ENCODE results near the gene MCM6.
A peak's percentile ranks its signal among the peaks of the same experiment; 100 is the strongest.

MCM6 gene

DNA sequence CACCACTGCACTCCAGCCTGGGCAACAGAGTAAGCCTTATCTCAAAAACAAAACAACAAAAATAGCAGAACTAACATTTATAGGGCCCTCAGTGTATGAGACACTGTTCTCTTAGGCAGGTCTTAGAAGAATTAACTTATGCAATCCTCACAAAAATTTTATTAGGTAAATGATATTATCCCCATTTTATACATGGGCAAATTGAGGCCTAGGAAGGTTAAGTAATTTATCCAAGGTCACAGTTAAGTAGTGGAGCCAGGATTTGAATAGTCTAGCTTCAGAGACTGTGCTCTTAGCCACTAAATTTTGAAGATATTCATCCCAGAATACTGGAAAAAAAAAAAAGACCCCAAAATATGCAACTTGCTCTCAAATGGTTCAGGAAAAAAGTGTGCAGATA lies 22.8 kb downstream of the MCM6 start:
- DNase-seq: no peak

DNA sequence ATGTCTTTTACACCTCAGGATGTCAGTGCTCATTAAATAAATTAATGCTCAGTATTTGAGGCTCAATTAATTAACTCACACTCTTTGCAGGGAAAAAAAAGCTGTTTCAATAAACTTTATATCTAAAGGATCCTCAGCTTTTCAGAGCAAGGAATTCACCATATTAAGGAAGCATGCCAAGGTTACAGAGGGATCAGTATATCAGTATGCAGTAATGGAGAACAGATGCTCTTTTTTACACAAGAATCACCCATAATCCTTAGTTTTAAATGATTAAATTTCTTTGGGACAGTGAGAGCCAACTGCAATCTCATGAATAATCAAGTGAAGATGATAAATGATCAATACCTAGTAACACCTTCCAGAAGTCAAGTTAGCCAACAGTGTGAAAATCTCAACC lies 24.4 kb downstream of the MCM6 start:
- no peak for DNase-seq

DNA sequence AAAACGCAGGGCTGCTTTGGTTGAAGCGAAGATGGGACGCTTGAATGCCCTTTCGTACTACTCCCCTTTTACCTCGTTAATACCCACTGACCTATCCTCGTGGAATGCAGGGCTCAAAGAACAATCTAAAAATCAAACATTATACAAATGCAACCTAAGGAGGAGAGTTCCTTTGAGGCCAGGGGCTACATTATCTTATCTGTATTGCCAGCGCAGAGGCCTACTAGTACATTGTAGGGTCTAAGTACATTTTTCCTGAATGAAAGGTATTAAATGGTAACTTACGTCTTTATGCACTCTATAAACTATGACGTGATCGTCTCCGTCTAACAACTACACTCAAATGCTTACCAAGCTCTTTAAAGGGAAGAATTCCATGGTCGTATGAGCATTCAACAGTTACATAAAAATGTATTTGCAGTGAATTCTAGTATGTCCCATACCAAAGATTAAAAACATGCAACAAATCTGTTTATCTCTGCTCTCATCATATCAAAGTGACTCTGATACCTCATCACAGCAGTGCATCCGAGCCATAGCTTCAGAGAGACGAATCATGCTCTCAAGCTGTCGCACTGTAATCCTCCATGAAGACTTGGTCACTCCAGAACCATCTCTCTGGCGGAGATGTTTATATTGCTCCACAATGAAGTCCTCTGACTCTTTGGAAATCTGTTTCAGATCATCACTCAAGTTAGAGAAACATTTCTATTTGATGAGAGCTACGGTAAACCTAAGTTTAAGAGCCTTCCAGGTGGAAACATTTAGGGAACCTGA lies 25.2 kb downstream of the MCM6 start:
- DNase-seq: no peak

DNA sequence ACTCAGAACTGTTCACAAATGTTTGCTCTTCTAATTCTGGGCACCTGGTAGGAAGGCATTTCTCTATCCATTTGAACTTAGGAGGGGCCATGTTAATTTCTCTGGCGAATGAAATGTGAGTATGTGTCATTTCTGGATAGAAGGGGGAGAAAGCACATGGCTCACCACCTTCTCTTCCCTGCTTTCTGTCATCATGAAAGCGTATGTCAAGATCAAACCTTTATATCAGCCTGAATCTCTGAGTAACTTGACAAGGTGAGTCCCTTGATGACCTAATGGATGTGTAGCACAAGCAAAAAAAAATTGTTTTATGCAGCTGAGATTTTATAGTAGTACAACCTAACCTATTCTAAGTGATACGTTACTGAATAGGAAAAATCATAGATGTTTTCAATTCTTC lies 27.2 kb downstream of the MCM6 start:
- no peak for DNase-seq

DNA sequence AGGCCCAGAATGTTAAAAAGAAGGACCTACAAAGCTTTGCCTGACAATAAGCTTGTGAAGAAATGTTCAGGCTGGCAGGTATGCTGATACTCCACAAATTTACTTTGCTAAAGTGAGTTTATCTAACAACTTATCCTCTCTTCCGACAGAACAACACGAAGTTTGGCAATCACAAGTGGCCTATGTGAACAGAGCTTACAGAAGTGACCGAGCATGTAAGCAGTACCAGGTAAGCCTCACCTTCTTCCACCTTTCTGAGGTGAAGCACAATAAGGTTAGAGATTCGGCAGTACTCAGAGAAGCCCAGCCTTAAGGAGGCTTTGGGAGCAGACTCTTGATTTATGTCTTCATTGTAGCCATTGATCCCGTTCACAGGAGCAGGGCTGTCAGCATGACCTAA lies 30.2 kb downstream of the MCM6 start:
- DNase-seq: no peak

DNA sequence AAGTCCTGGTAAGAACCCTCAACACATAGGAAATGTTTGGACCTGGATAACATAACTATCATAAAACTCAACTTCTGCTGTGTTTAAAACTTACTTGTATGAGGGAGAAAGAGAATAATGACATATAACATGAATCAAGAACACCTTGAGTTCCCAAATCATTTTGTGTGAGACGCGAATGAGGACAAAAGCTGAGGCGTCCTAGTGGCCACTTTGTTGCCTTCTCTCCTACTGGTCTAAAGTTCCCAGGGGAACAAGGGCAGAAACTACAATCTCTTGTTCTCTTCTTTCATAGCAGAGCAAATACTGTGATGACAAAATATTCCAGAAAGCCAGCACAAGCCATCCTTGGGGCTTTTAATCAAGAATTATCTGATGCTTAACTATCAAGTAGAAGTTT lies 31.0 kb downstream of the MCM6 start:
- no peak for DNase-seq

DNA sequence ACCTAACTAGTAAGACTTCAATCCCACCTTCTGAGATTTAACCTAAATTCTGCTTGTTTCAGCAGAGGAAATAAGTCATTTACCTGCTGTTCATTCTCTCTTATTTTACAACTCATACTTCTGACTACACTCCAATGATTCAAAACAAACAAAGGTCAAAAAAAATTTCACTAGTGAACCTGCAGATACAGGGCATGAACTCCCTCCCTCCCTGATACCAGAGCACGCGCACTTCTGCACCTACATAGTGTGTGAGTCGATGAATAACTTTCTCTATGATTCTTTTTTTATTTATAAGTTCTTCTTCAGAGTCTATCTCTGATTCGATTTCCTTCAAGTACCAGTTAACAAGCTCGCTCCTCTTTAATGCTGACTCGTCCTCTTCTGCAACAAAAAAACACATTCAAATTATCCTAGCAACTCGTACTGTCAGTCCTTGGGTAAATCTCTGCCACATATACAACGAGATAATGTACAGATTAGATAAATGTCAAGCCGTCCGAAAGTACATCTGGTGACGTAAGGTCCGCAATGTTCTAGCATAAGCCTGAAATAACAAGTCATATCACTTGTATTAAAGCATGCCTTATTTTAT lies 31.8 kb downstream of the MCM6 start:
- DNase-seq: no peak

DNA sequence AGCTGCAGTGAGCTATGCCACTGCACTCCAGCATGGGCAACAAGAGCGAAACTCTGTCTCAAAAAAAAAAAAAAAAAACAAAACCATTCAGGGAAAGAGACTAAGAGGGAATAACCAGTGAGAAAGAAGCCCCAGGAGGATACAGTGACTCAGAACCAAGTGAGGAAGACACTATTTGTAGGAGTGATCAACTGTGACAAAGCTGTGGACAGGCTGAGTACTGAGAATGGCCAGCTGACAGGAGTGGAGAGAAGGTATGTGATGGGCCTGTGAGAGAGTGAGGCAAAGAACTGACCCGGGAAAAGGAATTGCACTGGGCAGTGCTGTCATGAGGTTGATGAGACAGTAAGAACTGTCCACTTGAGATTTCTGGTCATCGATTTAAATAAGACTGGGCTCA lies 32.6 kb downstream of the MCM6 start:
- no peak for DNase-seq

DNA sequence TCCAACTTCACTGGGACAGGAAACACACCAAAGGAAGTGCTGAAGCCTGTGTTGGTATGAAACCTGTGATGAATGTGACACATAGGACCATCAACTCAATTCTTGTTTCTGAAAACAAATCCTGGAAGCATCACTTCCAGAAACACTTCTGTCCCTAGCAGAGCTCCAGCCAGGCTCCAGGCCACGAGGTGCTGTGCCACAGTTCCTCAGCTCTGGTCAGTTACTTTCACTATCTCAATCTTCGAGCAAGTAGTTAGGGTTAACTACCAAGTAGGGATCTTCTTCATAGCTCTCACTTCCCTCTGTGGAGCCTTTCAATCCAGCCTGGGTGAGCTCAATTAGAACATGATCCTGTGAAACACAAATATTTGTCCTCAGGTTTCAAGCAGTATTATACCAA lies 35.6 kb downstream of the MCM6 start:
- no peak for DNase-seq

DNA sequence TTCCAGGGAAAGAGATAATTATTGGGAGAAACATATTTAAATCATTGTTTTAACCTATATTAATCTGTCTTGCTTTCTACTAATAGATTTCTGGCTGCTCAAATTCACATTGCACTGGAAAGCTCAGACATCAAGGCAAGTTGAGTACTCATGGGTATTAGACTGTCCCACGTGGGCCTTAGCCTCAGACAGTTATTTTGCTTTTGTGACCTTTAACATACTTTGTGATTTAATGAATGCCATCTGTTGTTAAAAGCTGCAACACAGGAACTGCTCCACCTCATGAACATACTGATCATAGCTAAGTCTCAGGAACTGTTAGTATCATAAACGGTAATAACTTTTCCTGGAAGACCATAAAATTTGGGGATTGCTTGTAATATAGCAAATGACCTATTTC lies 36.5 kb downstream of the MCM6 start:
- no peak for DNase-seq

DNA sequence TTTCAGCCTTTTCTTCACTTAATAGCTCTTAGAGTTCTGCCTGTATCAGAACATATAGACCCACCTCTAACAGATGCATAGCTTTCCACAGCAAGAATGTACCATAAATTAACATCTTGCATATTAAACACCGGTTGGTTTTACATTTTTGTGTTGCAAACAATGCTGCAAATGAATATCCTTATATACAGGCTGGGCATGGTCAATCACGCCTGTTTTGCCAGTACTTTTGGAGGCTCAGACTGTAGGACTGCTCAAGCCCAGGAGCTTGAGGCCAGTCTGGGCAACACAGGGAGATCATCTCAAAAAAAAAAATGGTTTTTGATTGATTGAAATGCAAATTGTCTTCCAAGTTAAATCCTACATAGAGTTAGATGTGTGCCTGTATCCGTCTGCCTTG lies 37.7 kb downstream of the MCM6 start:
- no peak for DNase-seq

DNA sequence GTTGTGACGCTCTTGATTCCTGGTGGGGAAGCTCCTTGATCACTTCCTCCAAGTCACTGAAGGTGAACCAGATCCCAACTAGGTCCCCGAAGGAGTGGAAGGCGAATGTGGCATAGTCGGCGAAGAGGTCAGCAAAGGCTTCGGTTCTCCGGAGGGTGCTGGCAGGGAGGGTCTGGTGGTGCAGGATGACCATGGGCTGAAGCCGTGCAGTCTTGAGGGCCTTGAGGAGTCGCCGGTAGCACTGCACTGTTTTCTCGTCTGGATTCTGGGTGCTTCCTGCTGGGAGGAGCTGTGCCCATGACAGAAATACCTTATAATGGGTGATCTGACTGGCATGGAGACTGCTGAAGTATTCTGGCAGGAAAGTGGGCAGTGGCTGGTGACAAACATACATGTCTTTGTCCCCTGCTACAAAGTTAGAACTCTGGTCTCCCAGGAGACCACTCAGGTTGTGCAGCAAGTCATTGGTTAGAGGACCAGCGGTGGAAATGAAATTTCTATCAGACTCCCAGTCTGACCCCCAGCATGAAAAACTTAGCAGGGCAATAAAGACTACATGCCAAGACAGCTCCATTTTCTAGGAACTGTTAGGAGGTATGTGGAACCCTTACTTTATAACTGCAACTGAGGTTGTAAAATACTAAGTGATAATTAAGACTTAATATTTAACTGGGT lies 39.5 kb downstream of the MCM6 start, which contains the start of gene LCT:
Gene LCT (minus strand): TSS at position 589 of the 675 bp plus-strand sequence. CDS start 15 bp downstream, at position 574.
- no peak for DNase-seq

DNA sequence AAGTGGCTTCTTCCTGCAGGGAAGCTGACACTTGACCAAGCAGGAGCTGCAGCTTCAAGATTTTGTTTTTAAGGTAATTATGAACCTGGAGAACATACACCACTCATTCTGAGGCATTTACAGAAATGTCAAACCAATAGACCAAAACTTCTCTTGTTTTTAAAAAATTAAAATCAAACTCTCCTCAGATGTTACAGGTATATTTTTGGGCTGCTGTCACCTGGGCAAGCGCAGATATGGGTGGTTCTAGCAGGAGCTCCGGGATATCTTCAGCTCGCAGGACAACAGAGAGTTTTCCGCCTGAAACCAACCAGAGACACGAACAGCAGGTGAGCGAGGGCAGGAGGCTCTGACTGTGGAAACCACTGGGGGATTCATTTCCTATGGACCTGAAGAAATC lies 43.4 kb downstream of the MCM6 start:
- no peak for DNase-seq

DNA sequence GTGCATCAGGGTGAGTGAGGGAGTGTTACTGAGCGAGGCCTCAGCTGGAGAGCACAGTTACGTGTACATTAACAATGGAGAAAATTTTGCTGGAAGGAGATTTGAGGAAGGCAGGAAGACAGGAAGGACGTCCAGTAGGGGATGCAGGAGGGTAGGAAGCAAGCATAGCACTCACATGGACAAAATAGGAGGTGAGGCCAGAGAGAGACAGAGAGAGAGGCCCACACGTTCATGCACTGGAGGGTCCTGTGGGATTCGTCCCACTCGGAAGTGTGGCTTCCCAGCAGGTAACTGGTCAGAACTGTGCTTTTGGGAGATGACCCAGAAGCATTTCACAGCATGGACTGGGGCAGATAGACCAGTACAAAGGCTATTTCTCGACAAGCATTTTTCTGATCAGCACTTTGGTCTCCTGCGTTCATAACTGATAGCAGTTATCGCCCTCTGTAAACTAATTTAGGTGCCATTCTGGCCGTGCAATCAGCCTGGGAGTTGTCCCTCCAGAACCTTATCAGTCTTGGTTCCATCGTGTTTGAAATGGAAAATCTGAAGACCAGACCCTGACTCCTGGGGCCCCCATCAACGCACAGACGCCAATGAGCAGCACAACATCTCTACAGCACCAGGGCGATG lies 44.9 kb downstream of the MCM6 start:
- DNase-seq: no peak

DNA sequence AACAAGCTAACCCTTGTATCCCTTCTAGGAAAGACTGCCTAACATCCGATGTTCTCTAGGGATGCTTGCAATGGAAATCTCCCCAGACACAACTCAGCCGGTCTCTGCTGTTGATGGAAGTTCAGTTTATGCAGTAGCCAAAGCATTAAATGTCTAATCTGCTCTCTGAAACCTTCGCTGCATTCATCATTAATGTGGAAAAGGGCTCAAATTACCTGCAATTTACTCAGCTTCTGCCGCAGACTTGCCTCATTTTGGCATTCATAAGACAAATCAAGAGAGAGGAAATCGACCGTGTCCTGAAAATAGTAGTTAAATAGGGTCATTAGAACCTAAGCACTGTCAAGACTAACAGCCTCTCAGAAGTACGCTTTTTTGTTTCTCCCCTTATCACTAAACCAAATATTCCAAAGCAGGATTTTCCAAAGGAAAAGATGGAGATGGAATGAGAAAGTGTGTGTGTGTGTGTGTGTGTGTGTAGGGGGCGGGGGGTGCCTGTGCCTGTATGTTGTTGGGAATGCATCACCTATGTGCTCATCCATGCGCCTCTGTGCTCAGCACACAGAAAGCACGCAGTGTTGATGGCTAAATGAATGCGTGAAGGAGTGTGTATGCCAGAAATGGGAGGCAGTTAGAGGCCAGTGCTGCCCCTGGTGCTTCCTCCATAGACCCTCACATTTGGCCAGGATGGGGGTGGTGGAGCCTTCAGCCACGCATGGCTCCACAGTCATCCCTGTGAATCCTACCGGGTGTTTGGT lies 46.7 kb downstream of the MCM6 start:
- no peak for DNase-seq

DNA sequence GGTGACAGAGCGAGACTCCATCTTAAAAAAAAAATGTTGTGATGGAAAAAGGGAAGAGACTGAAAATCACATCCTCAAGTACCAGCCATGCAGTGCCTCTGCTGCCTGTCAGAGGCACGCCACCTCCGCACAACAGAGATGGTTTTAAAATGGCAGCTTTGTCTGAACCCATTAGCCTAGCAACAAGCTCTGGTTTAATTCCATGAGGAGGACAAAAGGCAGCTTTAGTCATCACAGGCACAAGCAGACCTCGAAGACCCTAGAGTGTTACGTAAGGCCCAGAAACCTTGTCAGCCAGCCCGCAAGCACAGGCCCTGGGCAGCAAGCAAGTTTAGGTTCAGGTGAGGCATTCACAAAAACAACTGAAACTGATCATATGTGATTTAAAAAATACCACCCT lies 49.7 kb downstream of the MCM6 start:
- no peak for DNase-seq

DNA sequence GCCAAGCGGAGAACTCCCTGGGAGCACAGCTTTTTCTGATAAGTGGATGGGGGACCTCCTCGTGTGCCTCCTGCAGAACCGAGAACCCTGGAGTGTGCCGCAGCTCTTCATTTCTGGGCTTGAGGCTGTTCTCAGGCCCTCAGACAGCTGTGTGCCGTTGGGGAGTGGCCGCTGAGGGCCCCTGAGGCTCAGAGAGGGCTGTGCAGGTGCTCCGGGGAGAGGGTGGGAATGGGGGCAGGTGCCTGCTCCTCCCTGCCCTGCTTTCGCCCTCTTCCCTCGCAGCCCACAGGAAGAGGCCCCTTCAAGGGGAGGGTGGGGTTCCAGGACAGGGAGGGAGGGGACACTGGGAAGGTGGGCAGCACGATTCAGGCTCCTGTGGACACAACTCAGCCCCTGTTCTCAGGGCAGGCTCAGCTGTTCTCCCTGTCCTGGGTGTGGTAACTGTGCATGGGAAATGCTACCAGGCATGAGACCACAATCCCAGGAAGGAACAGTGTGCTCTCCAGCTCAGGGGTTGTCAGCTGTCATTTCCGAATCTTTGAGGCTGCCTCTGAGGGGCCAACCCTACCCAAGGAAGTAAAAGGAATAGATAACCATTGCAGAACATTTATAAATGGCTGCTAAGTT lies 50.6 kb downstream of the MCM6 start:
- no peak for DNase-seq

DNA sequence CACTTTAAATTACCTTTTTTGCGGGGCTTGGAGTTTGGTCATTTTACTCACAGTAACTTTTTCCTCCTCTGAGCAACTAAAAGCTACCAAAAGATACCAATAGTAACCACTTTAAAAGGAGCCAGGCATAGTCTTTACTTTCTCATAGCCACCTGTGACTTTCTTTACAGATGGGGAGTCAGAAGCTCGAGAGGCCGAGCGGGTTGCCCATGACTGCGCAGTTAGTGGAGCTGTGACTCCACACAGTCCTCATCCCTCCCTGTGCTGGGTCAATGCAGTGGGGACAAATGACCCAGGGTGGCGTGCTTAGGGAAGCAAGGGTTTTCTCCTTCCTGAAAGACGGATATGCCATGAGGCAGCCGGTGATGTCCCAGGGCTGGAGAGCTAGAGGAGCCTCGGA lies 51.1 kb downstream of the MCM6 start:
- no peak for DNase-seq

DNA sequence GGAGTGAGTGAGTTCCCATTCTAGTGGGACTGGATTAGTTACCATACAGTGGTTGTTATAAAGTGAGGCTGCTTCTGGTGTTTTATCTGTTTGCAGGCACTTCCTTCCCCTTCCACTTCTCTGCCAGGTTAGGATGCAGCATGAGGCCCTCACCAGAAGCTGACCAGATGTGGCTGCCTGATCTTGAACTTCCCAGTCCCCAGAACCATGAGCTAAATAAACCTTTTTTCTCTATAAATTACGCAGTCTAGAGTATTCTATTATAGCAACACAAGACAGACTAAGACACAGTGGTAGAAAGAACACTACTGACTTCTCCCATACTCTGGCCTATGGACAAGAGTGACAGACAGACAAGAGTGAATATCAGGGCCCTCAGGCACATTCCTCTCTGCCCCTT lies 53.4 kb downstream of the MCM6 start:
- no peak for DNase-seq

DNA sequence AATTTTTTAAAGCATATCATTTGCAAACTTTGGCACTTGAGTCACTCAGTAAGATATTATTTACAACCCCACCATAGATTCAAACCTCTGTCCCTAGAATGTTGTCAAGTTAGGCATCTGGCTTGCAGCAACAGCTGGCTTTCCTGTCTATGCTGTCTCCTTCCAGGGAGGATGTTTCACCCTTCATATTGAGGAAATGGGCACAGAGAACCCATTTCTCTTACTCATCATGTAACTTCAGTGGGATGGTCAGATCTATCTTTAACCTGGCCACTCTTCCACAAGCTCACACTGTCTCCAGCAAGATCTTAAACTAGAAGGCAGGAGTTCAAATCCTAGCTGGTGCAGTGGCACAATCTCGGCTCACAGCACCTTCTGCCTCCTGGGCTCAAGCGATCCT lies 55.1 kb downstream of the MCM6 start:
- no peak for DNase-seq

DNA sequence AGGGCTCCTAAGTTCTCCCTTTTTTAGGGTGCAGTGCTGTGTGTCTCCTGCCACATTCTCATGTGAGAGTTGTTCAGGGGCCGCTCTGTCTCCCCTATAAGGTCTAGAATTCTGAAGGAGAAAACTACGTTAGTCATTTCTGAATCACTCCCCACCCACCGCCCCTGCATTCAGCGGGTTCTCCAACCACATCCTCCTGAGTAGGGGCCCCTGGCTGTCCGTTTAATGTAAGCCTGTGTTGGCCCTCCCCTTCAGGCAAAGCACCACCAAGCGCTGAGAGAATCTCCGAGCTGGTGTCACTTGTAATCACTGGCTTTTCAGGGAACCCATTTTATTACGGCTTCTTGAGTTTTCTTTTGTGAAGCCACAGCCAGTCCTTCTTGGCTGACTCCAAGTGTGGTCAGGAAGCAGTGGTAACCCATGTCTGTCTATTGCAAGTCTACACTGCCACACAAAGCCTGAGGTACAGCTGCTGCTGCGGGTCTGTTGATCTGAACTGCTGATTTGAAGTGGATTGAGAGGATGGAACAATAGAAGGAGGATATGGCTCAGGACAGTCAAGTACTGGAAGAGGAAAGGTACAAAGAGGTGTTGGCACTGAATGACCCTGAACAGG lies 56.1 kb downstream of the MCM6 start:
- peak; percentile 38 for DNase-seq

Measured in CD4-positive, alpha-beta T cell treated with Interleukin-10 for 1 hour (primary cell).